ENCODE measurements around the gene BACH2.

DNA sequence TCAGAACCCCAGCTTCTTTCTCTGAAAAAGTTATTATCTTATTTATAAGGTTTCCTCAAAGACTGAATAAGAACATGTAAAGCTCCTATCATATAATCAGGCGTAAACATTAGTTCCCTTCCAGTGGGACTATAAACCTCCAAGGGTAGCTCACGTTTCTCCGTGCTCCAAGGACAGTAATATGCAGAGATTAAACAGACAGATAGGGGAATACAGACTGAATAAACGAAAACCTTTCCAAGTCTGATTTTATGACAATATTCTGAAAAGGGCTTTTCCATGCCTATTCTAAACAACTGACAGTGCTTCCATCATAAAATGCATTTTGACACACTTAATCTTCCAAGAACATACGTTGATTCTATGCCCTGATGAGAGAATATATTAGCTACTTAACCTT lies 22.8 kb downstream of the BACH2 start:
- TF ChIP-seq, protein P1, sequence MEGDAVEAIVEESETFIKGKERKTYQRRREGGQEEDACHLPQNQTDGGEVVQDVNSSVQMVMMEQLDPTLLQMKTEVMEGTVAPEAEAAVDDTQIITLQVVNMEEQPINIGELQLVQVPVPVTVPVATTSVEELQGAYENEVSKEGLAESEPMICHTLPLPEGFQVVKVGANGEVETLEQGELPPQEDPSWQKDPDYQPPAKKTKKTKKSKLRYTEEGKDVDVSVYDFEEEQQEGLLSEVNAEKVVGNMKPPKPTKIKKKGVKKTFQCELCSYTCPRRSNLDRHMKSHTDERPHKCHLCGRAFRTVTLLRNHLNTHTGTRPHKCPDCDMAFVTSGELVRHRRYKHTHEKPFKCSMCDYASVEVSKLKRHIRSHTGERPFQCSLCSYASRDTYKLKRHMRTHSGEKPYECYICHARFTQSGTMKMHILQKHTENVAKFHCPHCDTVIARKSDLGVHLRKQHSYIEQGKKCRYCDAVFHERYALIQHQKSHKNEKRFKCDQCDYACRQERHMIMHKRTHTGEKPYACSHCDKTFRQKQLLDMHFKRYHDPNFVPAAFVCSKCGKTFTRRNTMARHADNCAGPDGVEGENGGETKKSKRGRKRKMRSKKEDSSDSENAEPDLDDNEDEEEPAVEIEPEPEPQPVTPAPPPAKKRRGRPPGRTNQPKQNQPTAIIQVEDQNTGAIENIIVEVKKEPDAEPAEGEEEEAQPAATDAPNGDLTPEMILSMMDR (IDR thresholded peaks at IDR 0.05) = no peak
- no peak for TF ChIP-seq POLR2A (IDR thresholded peaks at IDR 0.05)
